ENCODE results near the gene HDGFL2. TPM values are rescaled to one million over a fixed set of nuclear protein-coding genes. Genes with fewer than 3 reads are reported as not detected.

HDGFL2 gene
- total and polyA plus RNA-seq, 2 of the 8 experiments (the other 6 are each of a cell fraction or from before 2014, with no cell fraction given) = 31.1 to 106 TPM

DNA sequence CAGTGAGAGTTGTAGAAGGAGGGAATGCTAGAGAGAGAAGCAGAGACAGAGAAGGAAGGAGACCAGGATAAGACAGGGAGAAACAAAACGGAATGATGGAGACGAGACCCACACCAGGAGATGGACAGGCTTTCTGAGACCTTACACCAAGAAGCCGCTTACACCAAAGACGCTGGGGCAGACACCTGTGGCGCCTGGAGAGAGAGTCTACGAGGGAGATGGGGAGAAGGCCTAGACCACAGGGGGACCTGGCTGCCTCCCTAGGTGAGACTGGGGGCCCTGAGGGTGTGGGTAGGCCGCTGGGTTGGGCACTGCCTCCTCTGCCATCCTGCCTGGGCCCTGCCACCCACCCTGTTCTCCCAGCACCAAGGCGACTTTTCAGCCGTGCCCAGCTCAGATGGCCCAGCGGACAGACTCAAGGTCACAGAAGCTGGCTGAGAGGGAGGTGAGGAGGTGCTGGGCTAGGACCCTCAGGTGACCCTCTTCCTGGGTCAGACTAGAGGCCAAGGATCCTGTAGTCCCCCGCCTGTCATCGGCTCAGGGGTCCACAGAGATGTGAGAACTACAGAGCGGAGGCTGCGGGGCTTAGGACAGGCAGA lies 57.9 kb downstream of the HDGFL2 start (continued):
- TF ChIP-seq CEBPB (IDR thresholded peaks at IDR 0.05; ENCODE audit: low read depth, low read length) = no peak
- TF ChIP-seq, protein P1, sequence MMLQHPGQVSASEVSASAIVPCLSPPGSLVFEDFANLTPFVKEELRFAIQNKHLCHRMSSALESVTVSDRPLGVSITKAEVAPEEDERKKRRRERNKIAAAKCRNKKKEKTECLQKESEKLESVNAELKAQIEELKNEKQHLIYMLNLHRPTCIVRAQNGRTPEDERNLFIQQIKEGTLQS (IDR thresholded peaks at IDR 0.05; ENCODE audit: insufficient read depth, low read depth, low read length) = no peak
